HG03039 (cell line): ENCODE data around the gene TEX14.
"Not testable (repeated sequence)": the region's sequence is repeated elsewhere in the genome, so short reads cannot be mapped to it uniquely, and the experiment has no call there.

Experiments used
- ATAC-seq: cut with Tn5 transposase; IDR thresholded peaks from one replicate; pipeline ENCODE4 v1.9.1; 2021; ENCODE audit warnings: mild to moderate bottlenecking, moderate library complexity; ENCODE audit not compliant: unreplicated experiment

Gene TEX14

DNA sequence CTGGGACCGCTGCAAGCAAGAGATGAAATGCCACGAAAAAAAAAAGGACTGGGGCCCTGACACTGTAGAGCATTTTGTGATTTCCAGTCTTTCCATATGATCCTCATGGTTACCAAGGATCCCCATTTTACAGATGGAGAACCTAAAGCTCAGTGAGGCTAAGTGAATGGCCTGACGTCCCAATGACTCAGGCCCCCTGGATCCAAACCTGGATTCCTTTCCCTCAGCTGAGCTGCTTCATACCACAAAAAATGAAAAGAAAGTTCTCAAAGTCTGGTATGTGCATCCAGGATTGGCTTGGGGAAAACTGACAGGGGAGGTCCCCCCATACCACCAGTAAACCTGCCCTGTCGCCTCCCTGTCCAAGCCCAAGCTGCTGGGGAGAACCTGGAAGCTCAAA, 80.5 kb downstream of the TEX14 start:
- no peak for ATAC-seq

DNA sequence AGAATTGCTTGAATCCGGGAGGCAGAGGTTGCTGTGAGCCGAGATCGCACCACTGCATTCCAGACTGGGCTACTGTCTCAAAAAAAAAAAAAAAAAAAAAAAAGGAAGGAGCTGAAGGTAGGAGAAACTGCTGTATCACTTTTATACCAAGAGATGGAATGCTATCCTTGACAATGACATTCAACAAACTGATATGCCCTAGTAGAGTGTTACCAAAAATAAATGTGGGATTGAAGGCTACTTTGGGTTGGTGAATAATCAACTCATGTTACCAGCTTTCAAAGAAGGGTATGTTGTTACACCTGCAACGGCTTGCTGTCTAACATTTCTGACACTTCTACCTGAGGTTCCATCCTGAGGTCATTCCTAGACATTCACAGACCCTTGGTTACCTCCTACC, 84.9 kb downstream of the TEX14 start:
- ATAC-seq = no peak

DNA sequence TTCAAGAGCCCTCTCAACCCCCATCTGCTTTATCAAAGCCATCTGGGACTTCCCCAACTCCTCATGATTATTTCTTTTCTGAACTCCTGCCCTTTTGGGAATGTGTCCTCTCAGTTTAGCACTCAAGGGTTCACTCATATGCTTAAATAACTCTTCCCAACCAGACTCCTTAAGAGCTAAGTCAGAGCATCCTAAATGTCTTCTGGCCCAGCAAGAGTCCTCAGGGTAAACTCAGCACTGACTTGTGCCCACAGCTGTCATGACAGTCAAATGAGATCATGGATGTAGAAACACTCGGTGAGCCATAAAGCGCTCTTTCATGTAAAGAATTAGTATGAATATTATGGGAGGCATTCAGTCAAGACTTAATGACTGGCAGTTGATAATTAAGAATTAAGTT, 85.9 kb downstream of the TEX14 start:
- ATAC-seq = no peak

DNA sequence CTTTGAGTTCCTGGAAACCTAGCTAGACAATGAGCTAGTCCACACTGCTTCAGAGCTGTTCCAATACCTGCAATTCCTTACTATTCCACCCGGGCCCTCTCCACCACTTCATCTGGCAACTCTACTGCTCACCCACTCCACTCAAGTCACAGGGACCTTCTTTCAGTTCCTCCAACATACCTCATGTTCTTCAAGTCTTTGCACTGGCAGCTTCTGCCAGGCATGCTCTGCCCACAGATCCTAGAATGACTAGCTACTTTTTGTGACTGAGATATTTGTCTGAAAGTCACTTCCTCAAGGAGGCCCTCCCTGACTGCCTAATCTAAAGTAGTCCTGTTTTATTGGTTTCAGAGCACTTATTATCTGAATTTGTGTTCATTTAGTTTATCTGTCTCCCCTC, 86.4 kb downstream of the TEX14 start:
- no peak for ATAC-seq

DNA sequence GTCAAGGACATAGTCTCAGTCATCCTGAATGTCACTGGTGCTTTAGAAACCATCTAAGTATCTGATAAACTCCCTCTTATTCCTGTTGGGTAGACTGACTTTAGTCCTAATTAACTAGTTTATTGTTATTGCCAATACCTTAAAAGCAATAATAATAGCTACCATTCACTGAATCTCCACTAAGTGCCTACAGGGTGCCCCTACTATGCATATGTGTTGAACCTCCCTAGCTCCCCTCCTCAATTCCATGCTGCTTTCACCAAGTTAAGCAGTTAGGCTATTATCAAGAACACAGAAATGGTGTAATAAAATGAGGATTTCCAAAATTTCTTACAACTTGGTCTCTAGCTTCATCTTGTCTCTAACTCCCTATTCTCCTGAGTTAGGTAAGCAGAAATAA, 89.9 kb downstream of the TEX14 start:
- ATAC-seq = no peak

DNA sequence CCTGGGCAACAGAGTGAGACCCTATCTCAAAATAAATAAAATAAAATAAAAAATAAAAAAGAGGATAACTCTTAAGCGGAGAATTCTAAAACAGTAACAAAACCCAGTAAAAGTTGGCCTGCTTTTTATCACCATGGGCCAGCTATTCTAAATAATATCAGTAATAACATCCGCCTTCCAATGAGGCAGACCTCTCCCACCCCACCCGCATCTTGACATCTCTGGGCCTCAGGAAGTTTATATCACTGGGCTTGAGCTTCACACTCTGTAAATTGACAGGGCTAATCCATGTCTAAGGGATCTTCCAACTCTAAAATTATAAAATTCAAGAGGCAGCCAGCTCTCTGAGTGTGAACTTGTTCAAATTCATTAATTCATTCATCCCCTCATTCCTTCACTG, 94.5 kb downstream of the TEX14 start:
- ATAC-seq = no peak

DNA sequence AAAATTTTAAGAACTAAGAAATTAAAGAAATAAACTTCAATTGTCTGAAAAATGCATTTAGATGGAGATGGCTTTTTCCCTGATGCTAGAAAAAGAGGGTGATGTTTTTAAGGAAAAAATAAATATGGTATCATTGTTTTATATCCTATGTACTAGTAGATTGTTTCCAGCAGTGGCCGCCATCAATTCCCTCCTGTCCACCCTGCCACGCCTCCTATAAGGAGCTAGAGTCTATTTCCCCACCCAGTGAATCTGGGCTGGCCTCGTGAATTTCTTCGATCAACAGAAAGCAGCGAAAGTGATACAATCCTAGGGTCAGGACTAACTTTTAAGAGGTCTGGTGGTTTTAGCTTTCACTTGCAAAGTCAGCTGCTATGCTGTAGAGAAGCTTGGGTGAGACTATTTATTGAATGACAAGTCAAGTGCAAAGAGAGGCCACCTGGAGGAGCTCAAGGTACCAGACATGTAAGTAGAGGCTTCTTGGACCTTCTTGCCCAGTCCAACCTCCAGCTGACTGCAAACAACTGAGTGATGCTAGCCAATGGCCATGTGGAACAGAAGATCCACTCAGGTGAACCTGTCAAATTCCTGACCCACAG, 96.6 kb downstream of the TEX14 start:
- ATAC-seq = no peak

DNA sequence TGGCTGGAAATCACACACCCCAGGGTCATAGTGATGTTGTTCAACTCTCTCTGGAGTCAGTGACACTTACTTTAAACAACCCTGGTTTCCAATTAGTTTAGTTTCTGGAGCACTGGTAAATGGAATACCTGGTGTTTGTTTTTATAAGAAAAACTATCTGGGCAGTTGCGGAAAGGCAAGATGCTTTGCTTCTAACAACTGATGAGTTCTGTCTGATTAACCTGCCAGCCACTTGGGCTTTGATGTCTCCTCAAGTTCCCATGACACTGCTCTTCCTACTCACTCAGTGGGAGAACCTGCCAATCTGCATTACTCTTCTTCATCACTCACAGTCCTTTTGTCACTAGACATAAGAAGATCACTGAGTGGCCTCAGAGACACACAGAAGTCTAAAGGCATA, 98.7 kb downstream of the TEX14 start:
- ATAC-seq = no peak

DNA sequence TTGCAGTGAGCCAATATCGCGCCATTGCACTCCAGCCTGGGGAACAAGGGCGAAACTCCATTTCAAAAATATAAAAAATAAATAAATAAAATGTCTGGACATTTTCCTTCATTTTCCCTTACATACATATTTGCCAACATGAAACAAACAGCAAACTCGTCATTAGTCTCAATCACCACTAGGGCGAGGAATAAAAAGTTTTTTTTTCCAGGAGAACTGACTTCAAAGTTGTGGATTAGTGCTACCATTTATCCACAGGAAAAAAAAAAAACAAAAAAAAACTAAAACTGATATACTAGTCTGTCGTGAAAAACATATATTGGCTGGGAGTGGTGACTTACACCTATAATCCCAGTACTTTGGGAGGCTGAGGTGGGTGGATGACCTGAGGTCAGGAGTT, 100.4 kb downstream of the TEX14 start:
- no peak for ATAC-seq

DNA sequence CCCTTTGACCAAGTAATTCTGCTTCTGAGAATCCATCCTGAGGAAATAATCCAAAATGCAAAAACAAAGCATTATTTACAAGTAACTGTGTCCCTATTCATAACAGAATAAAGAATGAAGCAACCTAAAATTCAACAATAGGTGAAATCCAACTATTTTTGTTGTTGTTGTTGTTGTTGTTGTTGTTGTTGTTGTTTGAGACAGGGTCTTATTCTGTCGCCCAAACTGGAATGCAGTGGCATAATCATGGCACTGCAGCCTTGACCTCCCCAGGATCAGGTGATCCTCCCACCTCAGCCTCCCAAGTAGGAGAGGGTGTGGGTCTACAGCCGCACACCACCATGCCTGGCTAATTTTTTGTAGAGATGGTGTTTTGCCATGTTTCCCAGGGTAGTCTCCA, 101.5 kb downstream of the TEX14 start:
- ATAC-seq = no peak

DNA sequence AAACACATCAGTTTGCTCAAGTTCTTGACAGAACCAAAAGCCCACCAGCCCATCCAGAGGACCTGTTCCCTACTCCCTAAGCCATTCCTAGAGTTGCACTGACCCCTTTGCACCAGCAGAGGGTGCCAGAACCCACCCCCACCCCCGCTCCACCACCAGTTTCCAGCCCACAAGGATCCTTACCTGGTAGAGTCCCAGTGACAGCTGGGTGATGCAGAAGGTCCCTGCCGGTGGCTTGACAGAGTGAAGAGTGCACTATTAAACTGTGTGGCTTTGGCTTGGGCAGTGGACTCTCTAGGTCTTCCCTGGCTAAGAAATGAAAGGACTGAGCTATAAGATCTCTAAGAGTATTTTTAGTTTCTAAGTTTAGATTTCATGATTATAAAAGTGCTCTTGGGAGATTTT, 104.1 kb downstream of the TEX14 start:
- ATAC-seq = no peak

DNA sequence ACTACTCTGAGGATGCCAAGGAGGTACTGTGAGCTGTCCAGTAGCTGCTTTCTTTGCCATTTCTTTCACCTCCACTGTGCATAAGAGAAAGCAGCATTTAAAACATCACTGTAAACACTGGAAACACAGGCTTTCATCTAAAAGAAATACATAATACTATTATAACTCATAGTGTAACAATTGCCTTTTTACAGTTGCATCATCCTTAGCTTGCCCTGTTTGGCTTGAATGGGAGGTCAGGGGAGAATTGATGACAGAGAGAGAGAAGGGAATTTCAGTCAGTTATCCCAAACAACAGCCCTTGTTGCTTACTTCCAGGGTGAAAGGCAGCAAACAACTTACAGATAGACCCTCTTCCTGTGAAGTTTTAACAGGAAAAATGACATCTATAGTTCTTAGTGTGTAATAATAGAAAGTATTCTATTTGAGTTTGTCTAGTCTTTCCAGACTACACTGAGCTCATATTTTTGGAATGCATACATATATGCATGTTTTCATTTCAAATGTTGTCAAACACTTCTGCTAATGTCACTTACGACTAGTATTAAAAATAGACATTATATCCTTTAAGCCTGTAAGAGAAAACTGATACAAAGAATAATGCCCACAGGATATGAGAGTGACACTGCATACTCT, 105.7 kb downstream of the TEX14 start:
- ATAC-seq = no peak

DNA sequence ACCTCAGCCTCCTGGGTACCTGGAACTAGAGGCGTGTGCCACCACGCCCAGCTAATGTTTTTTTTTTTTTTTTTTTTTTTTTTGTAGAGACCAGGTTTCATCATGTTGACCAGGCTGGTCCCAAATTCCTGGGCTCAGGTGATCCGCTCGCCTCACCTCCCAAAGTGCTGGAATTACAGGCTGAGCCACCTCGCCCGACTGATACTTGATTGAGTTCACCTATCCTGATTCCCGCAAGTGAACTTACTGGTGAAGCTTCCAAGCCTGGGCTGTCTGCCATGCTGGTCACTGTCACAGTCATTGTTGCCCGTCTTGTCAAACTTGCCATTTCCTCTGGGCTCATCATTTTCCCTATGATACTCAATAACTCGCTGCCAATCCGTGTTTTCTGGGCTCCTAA, 106.3 kb downstream of the TEX14 start:
- ATAC-seq = no peak

DNA sequence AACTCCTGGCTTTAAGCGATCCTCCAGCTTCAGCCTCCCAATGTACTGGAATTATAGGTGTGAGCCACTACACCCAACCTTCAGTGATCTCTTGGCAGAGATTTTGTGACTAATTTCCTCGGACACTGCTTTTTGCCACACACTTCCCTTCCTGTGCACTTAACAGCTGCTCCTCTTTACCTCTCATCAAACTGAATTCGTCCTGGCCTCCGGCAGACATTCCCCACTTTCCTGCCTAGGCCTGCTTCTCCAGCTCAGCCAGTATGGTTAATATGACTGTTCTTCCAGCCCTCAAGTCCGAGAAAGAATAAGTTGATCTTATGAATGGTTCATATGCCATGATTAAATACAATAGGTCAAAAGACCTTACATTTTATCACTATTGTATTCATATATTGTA, 108.4 kb downstream of the TEX14 start:
- no peak for ATAC-seq

DNA sequence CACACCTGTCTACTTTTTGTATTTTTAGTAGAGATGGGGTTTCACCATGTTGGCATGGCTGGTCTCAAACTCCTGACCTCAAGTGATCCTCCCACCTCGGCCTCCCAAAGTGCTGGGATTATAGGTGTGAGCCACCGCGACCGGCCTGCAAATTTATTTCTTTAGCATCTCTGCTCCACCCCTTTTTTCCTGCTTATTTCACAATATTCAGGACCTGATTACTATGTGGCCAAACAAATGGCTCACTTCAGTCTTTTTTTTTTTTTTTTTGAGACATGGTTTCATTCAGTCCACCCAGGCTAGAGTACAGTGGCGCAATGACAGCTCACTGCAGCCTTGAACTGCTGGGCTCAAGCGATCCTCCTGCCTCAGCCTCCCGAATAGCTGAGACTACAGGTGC, 109.1 kb downstream of the TEX14 start:
- ATAC-seq = not testable (repeated sequence)

DNA sequence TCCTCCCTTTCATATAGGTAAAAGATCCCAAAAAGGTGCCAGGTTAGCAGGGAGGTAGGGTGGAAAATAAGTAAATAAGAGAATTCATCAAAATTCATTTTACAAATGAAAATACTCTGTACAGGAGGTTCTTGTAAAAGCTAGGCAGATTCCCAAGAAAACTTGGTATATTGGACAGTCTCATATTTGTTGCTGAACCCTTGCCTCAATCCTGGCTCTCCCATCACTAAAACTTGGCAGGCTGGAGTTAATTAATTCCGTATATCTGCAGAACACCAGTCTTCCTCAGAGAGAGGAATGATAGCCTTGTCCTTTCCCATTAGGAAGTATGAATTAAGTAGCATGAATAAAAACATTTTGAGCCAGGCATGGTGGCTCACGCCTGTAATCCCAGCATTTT, 111.2 kb downstream of the TEX14 start:
- ATAC-seq = no peak

DNA sequence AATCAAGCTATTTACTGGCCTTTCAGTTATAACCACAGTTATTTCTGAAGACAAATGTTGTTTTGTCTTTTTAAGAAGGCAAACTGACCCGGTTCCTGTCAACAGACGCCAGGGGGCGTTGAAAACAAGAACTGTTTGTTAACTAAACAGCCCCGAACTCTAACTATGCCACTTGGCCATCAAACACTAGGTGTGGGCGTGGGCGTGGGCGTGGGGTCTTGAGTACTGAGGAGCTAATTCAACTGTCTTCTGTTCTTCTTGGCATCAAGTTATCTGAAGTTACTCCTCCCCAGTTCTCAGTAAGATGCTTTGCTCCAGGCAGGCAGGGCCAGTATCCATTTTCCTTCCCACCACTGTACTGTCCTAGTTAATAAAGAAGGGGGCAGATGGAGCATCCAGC, 114.1 kb downstream of the TEX14 start:
- ATAC-seq = no peak

DNA sequence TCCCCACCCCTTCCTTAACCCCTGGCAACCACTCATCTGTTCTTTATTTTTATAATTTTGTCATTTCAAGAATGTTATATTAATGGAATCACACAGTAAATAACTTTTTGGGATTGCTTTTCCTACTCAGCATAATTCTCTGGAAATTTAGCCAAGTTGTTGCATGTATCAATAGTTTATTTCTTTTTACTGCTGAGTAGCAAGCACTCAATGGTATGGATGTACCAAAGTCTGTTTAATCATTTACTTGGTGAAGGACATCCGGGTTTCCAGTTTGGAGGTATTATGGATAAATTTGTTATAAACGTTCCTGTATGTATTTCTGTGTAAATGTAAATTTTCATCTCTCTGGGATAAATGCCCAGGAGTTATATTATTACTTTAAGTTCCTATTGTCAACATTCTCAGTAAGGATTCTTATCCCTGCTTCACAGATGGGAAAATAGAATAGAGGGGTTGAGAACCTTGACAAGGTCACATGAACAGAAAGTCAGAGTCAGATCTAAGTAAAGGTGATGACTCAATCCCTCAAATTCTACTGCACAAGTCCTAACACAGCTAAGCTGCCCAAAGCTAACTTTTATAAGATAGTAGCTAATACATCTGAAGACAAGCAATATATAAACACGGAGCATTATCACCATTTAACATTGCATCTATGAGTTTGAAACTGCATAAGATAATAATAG, 115.0 kb downstream of the TEX14 start:
- ATAC-seq = no peak

DNA sequence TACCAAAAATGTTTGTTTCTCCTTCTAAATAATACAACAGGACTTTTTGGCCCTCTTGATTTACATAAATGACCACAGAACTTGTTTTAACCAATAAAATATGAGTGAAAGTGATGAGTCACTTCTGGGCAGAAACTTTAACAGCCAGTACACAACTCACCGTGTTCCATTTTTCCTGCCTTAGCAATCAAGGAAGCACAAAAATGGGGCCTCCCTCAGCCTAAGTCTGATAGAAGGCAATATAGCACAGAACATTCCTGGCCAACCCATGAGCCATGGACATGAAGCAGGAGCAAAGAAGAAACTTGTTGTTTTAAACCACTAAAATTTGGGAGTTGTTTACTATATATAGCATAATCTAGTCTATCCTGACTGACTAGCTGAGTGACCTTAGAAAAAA, 116.3 kb downstream of the TEX14 start:
- ATAC-seq = no peak

DNA sequence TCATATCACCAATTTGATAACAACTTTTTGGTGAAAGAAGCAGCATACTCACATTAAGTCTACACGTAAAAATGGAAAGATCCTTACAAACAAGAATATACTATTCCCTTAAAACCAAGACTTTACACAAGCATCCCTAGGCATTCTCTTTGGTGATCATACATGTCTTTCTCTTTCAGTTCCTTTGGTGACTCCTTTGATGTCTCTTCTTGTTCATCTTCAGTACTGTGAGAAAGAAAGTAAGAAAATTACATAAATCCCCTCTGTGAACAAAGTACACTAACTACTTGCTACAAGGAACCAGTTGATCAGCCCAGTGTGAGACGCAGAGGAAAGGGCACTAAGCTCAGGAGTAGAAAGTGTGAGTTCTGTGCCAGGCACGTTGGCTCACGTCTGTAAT, 117.8 kb downstream of the TEX14 start:
- ATAC-seq = no peak

DNA sequence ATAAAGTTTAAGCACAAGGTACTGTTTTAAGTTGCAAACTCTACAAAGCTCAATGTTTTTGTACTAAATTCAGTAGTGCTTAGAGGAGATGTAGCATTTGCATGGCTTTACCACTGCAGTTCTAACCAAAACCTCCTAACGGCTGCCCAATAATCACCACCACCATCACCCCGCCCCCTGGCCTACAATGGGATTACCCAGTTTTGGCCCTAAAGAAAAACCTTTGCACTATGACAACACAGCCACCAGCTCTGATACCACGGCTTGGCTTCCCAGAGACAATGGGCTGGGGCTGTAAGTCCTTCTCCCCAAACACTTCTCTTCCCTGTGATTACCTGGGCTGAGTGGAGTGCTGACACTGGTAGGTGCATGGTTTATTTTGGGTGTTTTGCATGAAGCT, 119.0 kb downstream of the TEX14 start:
- no peak for ATAC-seq

DNA sequence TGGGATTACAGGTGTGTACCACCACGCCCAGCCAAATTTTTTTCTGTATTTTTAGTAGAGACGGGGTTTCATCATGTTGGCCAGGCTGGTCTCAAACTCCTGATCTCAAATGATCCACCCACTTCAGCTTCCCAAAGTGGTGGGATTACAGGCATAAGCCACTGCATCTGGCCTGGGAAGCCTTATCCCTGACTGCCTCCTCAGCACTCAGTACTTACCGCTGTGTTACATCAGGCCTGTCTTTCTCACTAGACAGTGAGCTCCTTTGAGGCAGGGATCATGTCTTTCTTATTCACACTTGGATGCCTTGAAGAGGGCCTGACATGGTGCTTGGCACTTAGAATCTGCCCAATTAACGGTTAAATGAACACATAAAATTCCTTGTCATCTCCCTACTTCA, 121.1 kb downstream of the TEX14 start:
- ATAC-seq = no peak

DNA sequence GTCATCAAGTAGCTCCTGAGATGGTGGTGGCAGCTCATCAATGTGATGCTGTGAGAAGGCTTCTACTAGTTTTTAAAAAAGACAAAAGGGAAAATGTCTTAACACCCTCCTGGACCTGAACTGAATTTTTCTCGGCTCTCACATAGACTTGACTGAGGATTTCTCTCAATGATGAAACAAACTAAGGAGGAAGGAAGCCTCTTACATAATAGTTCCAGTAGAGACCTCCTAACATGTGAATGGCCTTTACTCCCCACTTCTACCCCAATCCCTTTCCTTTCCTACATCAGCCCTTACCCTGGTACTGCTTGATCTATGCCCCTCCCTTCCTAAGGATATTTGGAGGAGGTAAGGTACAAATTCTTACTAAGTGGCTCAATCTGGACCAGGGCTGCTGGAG, 122.6 kb downstream of the TEX14 start:
- no peak for ATAC-seq
